ENCODE data around the gene HP1BP3.
A peak's percentile ranks its signal among the peaks of the same experiment; 100 is the strongest.
"Not testable (repeated sequence)": the region's sequence is repeated elsewhere in the genome, so short reads cannot be mapped to it uniquely, and the experiment has no call there.

The HP1BP3 gene

GRCh38 chr1:20811916-20812315 is 24.8 kb upstream of the HP1BP3 start:
- H3K4me1 ChIP-seq (ENCODE audit: control insufficient read depth in 1 of 2, insufficient read depth in 1 of 2, low read depth in 1 of 2, low read length in 1 of 2) = no peaks in the 10 kb centered on the region
- peaks cover 56% of the 10 kb centered on the region for H3K36me3 ChIP-seq
- no peak for TF ChIP-seq CTCF (IDR thresholded peaks at IDR 0.05)
- no peaks in the 10 kb centered on the region for H3K9me3 ChIP-seq
- no peak overlapping the region for H3K27ac ChIP-seq
- no peak overlapping the region for H3K4me3 ChIP-seq (ENCODE audit: low read depth in 1 of 2, low read length in 1 of 2)
- H3K27me3 ChIP-seq = no peaks in the 10 kb centered on the region

- no peaks in the 10 kb centered on the region for H3K4me1 ChIP-seq (ENCODE audit: control insufficient read depth in 1 of 2, insufficient read depth in 1 of 2, low read depth in 1 of 2, low read length in 1 of 2)
- no peaks in the 10 kb centered on the region for H3K27me3 ChIP-seq
- no peak overlapping the region for H3K4me3 ChIP-seq (ENCODE audit: low read depth in 1 of 2, low read length in 1 of 2)
Observed at GRCh38 chr1:20793236-20793635, 6.1 kb upstream of the HP1BP3 start.

GRCh38 chr1:20792196-20792595 is 5.1 kb upstream of the HP1BP3 start:
- H3K27ac ChIP-seq = no peak overlapping the region

More at GRCh38 chr1:20793236-20793635, 6.1 kb upstream of the HP1BP3 start:
- H3K9me3 ChIP-seq = no peaks in the 10 kb centered on the region
- TF ChIP-seq CTCF (IDR thresholded peaks at IDR 0.05) = no peak
- H3K27ac ChIP-seq = no peak overlapping the region
- H3K36me3 ChIP-seq = no peaks in the 10 kb centered on the region

GRCh38 chr1:20790785-20791184 is 3.7 kb upstream of the HP1BP3 start:
- no peak overlapping the region for H3K4me3 ChIP-seq (ENCODE audit: low read depth in 1 of 2, low read length in 1 of 2)
- no peak for TF ChIP-seq CTCF (IDR thresholded peaks at IDR 0.05)
- H3K4me1 ChIP-seq (ENCODE audit: control insufficient read depth in 1 of 2, insufficient read depth in 1 of 2, low read depth in 1 of 2, low read length in 1 of 2) = peaks cover 11 to 13% of the 10 kb centered on the region in 2 experiments
- no peaks in the 10 kb centered on the region for H3K9me3 ChIP-seq
- no peaks in the 10 kb centered on the region for H3K27me3 ChIP-seq
- H3K36me3 ChIP-seq = no peaks in the 10 kb centered on the region
- no peak overlapping the region for H3K27ac ChIP-seq

More at GRCh38 chr1:20792196-20792595, 5.1 kb upstream of the HP1BP3 start:
- Histone ChIP-seq H3K27me3 (no peaks in the 10 kb centered on the region), H3K4me1 (ENCODE audit: control insufficient read depth in 1 of 2, insufficient read depth in 1 of 2, low read depth in 1 of 2, low read length in 1 of 2) (peaks cover 8% of the 10 kb centered on the region in 2 experiments), H3K9me3 (no peaks in the 10 kb centered on the region), H3K36me3 (no peaks in the 10 kb centered on the region), H3K4me3 (ENCODE audit: low read depth in 1 of 2, low read length in 1 of 2) (no peak overlapping the region)
- no peak for TF ChIP-seq CTCF (IDR thresholded peaks at IDR 0.05)

GRCh38 chr1:20789598-20789997 is 2.5 kb upstream of the HP1BP3 start:
- not testable (repeated sequence) for H3K9me3 ChIP-seq; H3K4me3 ChIP-seq (ENCODE audit: low read depth in 1 of 2, low read length in 1 of 2); H3K27me3 ChIP-seq; H3K27ac ChIP-seq; H3K36me3 ChIP-seq
- H3K4me1 ChIP-seq (ENCODE audit: control insufficient read depth in 1 of 2, insufficient read depth in 1 of 2, low read depth in 1 of 2, low read length in 1 of 2) = peaks cover 23 to 25% of the 10 kb centered on the region in 2 experiments

GRCh38 chr1:20787840-20788795 is 1.0 kb upstream of the HP1BP3 start:
- Histone ChIP-seq H3K4me3 (ENCODE audit: low read depth in 1 of 2, low read length in 1 of 2) (peak overlapping the region; percentile 69 to 98), H3K27ac (peak overlapping the region; percentile 96), H3K9me3 (no peaks in the 10 kb centered on the region), H3K4me1 (ENCODE audit: control insufficient read depth in 1 of 2, insufficient read depth in 1 of 2, low read depth in 1 of 2, low read length in 1 of 2) (peaks cover 24 to 28% of the 10 kb centered on the region in 2 experiments), H3K36me3 (no peaks in the 10 kb centered on the region), H3K27me3 (no peaks in the 10 kb centered on the region)
- TF ChIP-seq CTCF (IDR thresholded peaks at IDR 0.05) = no peak

Data from neutrophil (primary cell).